ENCODE results near the gene AGER. TPM values are rescaled to one million over a fixed set of nuclear protein-coding genes. Genes with fewer than 3 reads are reported as not detected.

AGER gene
- total RNA-seq, 2 donors from 2014 or later, result 29.8 to 35.2 TPM

GRCh38 chr6:32178547-32179440, 5.3 kb downstream of the AGER start:
- Histone ChIP-seq H3K36me3 (ENCODE audit: control insufficient read depth, insufficient read depth, low read length) (peaks cover 16% of the 10 kb centered on the region), H3K4me3 (ENCODE audit: low read length) (peak overlapping the region; percentile 97), H3K9me3 (ENCODE audit: control insufficient read depth, low read length) (no peaks in the 10 kb centered on the region), H3K9ac (ENCODE audit: extremely low read depth, low read length, poor library complexity, severe bottlenecking) (peak overlapping the region; percentile 64), H3K27me3 (ENCODE audit: control insufficient read depth, insufficient read depth, low read length, poor library complexity, severe bottlenecking) (no peaks in the 10 kb centered on the region), H3K27ac (ENCODE audit: low read depth, low read length) (no peak overlapping the region), H3K4me1 (ENCODE audit: control insufficient read depth, insufficient read depth, low read length) (no peaks in the 10 kb centered on the region)
- WGBS, 2 experiments (ENCODE audit: insufficient coverage in 1 of 2, insufficient read length in 1 of 2), result 5 to 16% methylated on average over 7 to 24 of the region's 24 CpGs
- no peaks in the 10 kb centered on the region for H3K9me3 Mint-ChIP-seq
- DNase-seq, result peak; percentile 68
- H3K27me3 Mint-ChIP-seq (ENCODE audit: insufficient read depth), result no peaks in the 10 kb centered on the region
- H3K4me3 Mint-ChIP-seq, result peak overlapping the region; percentile 78
- TF ChIP-seq, protein P1, sequence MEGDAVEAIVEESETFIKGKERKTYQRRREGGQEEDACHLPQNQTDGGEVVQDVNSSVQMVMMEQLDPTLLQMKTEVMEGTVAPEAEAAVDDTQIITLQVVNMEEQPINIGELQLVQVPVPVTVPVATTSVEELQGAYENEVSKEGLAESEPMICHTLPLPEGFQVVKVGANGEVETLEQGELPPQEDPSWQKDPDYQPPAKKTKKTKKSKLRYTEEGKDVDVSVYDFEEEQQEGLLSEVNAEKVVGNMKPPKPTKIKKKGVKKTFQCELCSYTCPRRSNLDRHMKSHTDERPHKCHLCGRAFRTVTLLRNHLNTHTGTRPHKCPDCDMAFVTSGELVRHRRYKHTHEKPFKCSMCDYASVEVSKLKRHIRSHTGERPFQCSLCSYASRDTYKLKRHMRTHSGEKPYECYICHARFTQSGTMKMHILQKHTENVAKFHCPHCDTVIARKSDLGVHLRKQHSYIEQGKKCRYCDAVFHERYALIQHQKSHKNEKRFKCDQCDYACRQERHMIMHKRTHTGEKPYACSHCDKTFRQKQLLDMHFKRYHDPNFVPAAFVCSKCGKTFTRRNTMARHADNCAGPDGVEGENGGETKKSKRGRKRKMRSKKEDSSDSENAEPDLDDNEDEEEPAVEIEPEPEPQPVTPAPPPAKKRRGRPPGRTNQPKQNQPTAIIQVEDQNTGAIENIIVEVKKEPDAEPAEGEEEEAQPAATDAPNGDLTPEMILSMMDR (conservative IDR thresholded peaks at IDR 0.05), result no peak
- peaks cover 40% of the 10 kb centered on the region for H3K4me1 Mint-ChIP-seq
- H3K36me3 Mint-ChIP-seq (ENCODE audit: low read depth), result peaks cover 31% of the 10 kb centered on the region
- H3K27ac Mint-ChIP-seq, result peak overlapping the region; percentile 98

DNA sequence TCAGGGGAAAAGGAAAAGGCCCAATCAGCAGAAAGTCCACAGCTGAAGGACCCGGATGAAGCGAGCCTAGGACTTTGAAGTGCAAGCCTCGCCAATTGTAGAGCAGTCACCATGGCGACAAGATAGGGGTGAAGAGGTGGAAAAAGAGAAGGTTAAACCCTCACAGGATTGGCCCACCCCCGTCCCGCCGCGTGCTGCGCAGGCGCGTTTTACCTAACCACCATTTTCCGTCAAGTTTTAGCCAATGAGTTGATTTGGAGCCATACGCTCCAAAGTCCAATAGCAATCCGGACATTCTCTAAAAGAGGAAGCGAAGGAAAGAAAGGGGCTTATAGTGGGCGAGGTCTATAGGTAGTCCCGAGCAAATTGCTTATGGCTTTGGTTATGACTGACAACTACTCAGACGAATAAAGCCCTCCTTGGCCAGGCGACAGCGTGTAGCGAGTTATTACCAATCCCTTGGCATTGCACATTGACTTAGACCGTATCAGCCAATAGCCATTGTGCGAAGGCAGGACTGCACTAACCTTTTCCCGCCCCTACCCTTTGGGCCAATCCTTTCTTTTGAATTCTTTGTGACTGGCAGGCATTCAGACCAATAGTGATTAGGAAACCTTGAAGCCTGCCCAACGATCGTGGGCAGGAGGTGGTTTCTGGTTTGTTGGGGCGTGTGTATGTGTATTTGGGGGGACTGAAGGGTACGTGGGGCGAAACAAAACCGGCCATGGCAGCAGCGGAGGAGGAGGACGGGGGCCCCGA, 6.1 kb downstream of the AGER start, which contains the start of gene RNF5:
TSS of gene RNF5 (plus strand) at position 618 of the 759 bp plus-strand sequence. CDS start at position 725, 107 bp downstream.
- H3K4me3 Mint-ChIP-seq, result peak within 1 kb of the TSS; percentile 78
- peak within 1 kb of the TSS; percentile 98 for H3K27ac Mint-ChIP-seq
- TF ChIP-seq, protein P1 (conservative IDR thresholded peaks at IDR 0.05), result no peak
- DNase-seq, result peak; percentile 99
- H3K9me3 Mint-ChIP-seq, result no peaks in the 10 kb centered on the region
- peaks cover 29% of the 10 kb centered on the region for H3K36me3 Mint-ChIP-seq (ENCODE audit: low read depth)
- H3K9ac ChIP-seq (ENCODE audit: extremely low read depth, low read length, poor library complexity, severe bottlenecking), result peak within 1 kb of the TSS; percentile 84
- no peaks in the 10 kb centered on the region for H3K9me3 ChIP-seq (ENCODE audit: control insufficient read depth, low read length)
- H3K4me1 Mint-ChIP-seq, result peaks cover 47% of the 10 kb centered on the region
- 0% methylated on average over 16 to 33 of the region's 33 CpGs for WGBS, 2 experiments (ENCODE audit: insufficient coverage in 1 of 2, insufficient read length in 1 of 2)
- H3K4me1 ChIP-seq (ENCODE audit: control insufficient read depth, insufficient read depth, low read length), result no peaks in the 10 kb centered on the region
- no peaks in the 10 kb centered on the region for H3K27me3 ChIP-seq (ENCODE audit: control insufficient read depth, insufficient read depth, low read length, poor library complexity, severe bottlenecking)
- peak within 1 kb of the TSS; percentile 97 for H3K4me3 ChIP-seq (ENCODE audit: low read length)
- peak within 1 kb of the TSS; percentile 98 for H3K27ac ChIP-seq (ENCODE audit: low read depth, low read length)
- no peaks in the 10 kb centered on the region for H3K27me3 Mint-ChIP-seq (ENCODE audit: insufficient read depth)
- H3K36me3 ChIP-seq (ENCODE audit: control insufficient read depth, insufficient read depth, low read length), result peaks cover 20% of the 10 kb centered on the region

DNA sequence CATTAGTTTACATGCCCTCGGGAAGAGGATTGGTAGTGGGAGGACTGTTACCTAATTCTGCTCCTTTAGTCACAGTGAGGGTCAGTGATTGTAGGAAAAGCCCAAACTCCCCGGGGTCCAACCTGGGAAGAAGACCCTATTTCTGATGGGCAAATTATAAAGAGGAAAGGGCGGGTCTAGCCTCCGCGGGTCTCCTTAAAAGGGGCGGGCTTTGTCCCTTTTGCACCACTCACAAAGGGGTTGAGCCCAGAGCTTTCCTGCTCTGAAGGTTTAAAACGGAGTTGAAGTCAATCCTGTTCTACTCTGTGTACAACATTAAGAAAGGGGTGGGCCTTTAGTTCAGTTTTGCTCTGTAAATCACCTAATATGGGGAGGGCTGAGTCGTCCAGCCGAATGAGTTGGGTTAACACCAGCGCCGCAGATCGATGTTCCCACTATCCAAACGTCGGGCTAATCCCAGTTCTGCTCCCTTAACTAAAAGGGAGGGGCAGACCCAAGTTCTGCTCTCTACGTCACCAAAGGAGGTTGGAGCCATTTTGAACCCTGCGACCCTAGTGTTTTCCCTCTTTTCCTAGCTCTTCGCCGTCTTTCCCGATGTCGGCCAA, 6.8 kb downstream of the AGER start:
- no peaks in the 10 kb centered on the region for H3K27me3 ChIP-seq (ENCODE audit: control insufficient read depth, insufficient read depth, low read length, poor library complexity, severe bottlenecking)
- 0 to 1% methylated on average over 15 to 20 of the region's 20 CpGs for WGBS, 2 experiments (ENCODE audit: insufficient coverage in 1 of 2, insufficient read length in 1 of 2)
- H3K27ac ChIP-seq (ENCODE audit: low read depth, low read length), result peak overlapping the region; percentile 98
- Mint-ChIP-seq H3K27ac (peak overlapping the region; percentile 98), H3K4me1 (peaks cover 47% of the 10 kb centered on the region), H3K36me3 (ENCODE audit: low read depth) (peaks cover 26% of the 10 kb centered on the region), H3K27me3 (ENCODE audit: insufficient read depth) (no peaks in the 10 kb centered on the region), H3K4me3 (peak overlapping the region; percentile 78), H3K9me3 (no peaks in the 10 kb centered on the region)
- peak; percentile 82 for DNase-seq
- peak overlapping the region; percentile 84 for H3K9ac ChIP-seq (ENCODE audit: extremely low read depth, low read length, poor library complexity, severe bottlenecking)
- TF ChIP-seq, protein P1 (conservative IDR thresholded peaks at IDR 0.05), result no peak
- no peaks in the 10 kb centered on the region for H3K4me1 ChIP-seq (ENCODE audit: control insufficient read depth, insufficient read depth, low read length)
- peaks cover 20% of the 10 kb centered on the region for H3K36me3 ChIP-seq (ENCODE audit: control insufficient read depth, insufficient read depth, low read length)
- no peaks in the 10 kb centered on the region for H3K9me3 ChIP-seq (ENCODE audit: control insufficient read depth, low read length)
- H3K4me3 ChIP-seq (ENCODE audit: low read length), result peak overlapping the region; percentile 97

Measured in endodermal cell (in vitro differentiated cells).